Measurements from ENCODE around the gene CLASRP.
"Not testable (repeated sequence)": the region's sequence is repeated elsewhere in the genome, so short reads cannot be mapped to it uniquely, and the experiment has no call there.

The CLASRP gene

DNA sequence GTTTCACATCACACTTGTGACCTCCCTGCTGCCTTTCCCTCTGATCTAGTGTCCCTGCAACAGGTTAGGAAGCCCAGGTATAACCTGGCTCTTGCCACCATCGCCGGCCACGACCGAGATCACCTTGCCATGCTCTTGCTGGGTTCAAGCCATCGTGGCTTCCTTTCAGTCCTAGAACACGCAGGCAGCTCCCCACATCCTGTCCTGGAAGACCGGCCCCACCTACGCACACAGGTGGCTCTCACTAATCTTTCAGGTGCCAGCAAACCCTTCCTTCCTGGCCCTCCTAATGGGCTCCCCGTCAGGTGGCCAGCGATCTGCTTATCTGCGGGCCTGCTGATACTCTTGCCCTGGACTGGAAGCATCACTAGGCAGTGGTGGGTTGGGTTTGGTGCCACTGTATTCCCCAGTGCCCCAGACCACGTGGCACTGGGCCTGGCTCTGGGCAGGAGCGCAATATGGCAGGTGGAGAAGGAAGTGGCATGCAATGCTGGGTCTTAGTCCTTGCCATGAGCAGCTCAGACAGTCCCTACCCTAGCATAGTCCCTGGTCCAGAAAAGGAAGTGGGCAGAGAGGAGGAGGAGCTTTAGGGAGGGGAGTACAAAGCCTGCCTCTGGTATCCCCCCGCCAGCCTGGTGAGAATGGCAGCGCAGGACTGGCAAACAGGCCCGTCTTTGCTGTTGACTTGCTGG, 66.0 kb downstream of the CLASRP start:
- TF ChIP-seq, protein P1, sequence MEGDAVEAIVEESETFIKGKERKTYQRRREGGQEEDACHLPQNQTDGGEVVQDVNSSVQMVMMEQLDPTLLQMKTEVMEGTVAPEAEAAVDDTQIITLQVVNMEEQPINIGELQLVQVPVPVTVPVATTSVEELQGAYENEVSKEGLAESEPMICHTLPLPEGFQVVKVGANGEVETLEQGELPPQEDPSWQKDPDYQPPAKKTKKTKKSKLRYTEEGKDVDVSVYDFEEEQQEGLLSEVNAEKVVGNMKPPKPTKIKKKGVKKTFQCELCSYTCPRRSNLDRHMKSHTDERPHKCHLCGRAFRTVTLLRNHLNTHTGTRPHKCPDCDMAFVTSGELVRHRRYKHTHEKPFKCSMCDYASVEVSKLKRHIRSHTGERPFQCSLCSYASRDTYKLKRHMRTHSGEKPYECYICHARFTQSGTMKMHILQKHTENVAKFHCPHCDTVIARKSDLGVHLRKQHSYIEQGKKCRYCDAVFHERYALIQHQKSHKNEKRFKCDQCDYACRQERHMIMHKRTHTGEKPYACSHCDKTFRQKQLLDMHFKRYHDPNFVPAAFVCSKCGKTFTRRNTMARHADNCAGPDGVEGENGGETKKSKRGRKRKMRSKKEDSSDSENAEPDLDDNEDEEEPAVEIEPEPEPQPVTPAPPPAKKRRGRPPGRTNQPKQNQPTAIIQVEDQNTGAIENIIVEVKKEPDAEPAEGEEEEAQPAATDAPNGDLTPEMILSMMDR (IDR thresholded peaks at IDR 0.05): no peak
- Histone ChIP-seq H3K36me3 (no peaks in the 10 kb centered on the region), H3K27me3 (no peaks in the 10 kb centered on the region), H3K4me1 (peaks cover 0 to 34% (median 3%) of the 10 kb centered on the region in 4 donors), H3K27ac (no peak overlapping the region), H3K9me3 (no peaks in the 10 kb centered on the region), H3K4me3 (no peak overlapping the region)
- DNase-seq: no peak
- intact Hi-C loops (cut with DNase I; ENCODE audit: low total_unique reads): no loop called here

DNA sequence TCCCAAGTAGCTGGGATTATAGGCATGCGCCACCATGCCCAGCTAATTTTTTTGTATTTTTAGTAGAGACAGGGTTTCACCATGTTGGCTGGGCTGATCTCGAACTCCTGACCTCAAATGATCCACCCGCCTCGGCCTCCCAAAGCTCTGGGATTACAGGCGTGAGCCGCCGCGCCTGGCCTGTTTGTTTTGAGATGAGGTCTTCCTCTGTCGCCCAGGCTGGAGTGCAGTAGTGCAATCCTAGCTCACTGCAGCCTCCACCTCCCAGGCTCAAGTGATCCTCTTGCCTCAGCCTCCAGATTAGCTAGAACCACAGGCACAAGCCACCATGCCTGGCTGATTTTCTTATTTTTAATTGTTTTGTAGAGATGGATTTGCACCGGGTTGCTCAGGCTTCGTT, 67.5 kb downstream of the CLASRP start:
- H3K4me3 ChIP-seq; H3K27ac ChIP-seq; H3K9me3 ChIP-seq; H3K27me3 ChIP-seq; DNase-seq; H3K36me3 ChIP-seq; intact Hi-C loops (cut with DNase I; ENCODE audit: low total_unique reads): not testable (repeated sequence)
- peaks cover 0 to 32% (median 3%) of the 10 kb centered on the region in 4 donors for H3K4me1 ChIP-seq

DNA sequence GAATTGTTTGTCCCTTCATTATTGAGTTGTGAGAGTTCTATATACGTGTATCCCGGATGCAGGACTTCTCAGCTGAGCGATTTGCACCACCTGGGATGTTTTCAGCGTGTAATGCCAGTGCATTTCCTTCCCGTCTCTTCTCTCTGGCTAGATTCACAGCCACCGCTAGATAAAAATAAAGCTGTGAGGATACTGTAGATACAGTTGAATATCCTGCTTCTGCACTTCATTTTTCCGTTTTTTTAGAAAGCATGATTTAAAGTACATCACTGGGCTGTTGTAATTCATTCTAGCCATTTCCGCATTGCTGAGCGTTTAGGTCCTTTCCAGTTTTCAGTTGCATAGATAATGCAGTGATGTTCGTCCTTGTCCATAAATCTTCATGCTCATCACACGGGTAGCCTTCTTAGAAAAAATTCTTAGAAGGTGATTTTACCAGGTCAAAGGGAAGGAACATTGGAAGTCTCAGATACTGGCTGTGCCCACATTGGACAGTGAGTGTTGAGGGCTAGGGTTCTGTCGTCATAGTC, 68.8 kb downstream of the CLASRP start:
- DNase-seq: no peak

DNA sequence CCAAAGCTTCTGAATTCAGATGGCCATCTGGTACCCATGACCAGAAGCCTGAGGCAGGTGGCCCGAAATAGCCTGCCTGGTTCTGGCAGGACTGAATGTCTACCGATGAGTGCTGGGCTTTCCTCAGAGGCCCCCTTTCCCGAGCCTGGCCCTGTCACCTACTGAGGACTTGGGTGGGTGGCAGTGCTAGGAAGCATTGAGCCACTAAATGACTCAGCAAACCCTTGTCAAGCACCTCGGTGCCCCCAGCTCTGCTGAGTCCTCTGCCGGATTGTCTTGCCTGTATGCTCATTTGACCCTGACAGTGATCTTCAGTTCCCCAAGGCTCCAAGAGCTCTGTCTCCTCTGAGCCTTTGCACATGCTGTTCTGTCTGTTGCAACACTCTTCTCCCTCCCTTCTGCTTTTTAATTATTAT, 72.0 kb downstream of the CLASRP start:
- no peak for DNase-seq
- H3K9me3 ChIP-seq: no peaks in the 10 kb centered on the region
- TF ChIP-seq, protein P1 (IDR thresholded peaks at IDR 0.05): no peak
- H3K4me1 ChIP-seq: peaks cover 0 to 3% (median 0%) of the 10 kb centered on the region in 4 donors
- no peak overlapping the region for H3K27ac ChIP-seq
- intact Hi-C loops (cut with DNase I; ENCODE audit: low total_unique reads): no loop called here
- no peaks in the 10 kb centered on the region for H3K27me3 ChIP-seq
- H3K36me3 ChIP-seq: no peaks in the 10 kb centered on the region
- H3K4me3 ChIP-seq: no peak overlapping the region

More for the DNA sequence above, 68.8 kb downstream of the CLASRP start:
- TF ChIP-seq, protein P1 (IDR thresholded peaks at IDR 0.05): no peak
- Histone ChIP-seq H3K4me1 (peaks cover 0 to 22% (median 3%) of the 10 kb centered on the region in 4 donors), H3K9me3 (no peaks in the 10 kb centered on the region), H3K4me3 (no peak overlapping the region), H3K36me3 (no peaks in the 10 kb centered on the region), H3K27ac (no peak overlapping the region), H3K27me3 (no peaks in the 10 kb centered on the region)
- intact Hi-C loops (cut with DNase I; ENCODE audit: low total_unique reads): no loop called here

DNA sequence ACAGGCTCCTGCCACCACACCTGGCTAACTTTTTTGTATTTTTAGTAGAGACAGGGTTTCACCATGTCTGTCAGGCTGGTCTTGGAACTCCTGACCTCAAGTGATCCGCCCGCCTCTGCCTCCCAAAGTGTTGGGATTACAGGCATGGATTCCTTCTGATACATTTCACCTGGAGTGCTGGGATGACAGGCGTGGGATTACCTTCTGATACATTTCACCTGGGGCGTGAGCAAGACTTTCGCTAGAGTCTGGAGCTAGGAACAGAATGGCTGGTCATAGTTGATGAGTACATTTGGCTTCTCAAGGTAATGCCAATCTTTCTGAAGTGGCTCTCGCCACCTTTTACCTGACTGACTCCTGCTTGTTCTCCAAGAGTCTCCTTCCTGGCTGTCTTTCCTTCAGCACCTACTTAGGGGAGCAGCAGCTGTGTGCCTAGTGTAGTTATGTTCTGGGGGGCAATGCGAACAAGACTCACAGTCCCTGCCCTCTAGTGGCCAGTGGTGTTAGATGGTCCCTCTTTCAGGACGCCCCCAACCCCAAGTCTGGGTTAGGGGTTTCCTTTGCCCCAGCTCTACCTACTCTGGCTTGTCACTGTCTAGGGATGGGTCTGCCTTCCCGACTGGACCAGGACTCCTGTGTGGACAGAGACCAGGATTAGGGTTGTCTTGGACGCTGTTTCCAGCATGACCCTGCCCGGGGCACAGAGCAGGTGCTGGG, 73.4 kb downstream of the CLASRP start:
- intact Hi-C loops (cut with DNase I; ENCODE audit: low total_unique reads): no loop called here
- H3K4me1 ChIP-seq: peaks cover 0 to 15% (median 0%) of the 10 kb centered on the region in 4 donors

More for the DNA sequence above, 73.4 kb downstream of the CLASRP start:
- TF ChIP-seq, protein P1 (IDR thresholded peaks at IDR 0.05): no peak
- no peaks in the 10 kb centered on the region for H3K27me3 ChIP-seq
- H3K36me3 ChIP-seq: no peaks in the 10 kb centered on the region
- no peak for DNase-seq
- H3K27ac ChIP-seq: no peak overlapping the region
- no peaks in the 10 kb centered on the region for H3K9me3 ChIP-seq
- no peak overlapping the region for H3K4me3 ChIP-seq
